Measurements from ENCODE around the gene BAD.
"Not testable (repeated sequence)": the region's sequence is repeated elsewhere in the genome, so short reads cannot be mapped to it uniquely, and the experiment has no call there.

- TF ChIP-seq EZH2 (IDR thresholded peaks at IDR 0.05; ENCODE audit: borderline replicate concordance, insufficient read depth, low read depth, low read length, poor library complexity, severe bottlenecking); CTCF (IDR thresholded peaks at IDR 0.05): not testable (repeated sequence)
These were observed 23.3 kb upstream of the BAD start for GRCh38 chr11:64307795-64308194.

Measured in B cell (primary cell).